Measurements from ENCODE around the gene CDIPT.

CDIPT gene

DNA sequence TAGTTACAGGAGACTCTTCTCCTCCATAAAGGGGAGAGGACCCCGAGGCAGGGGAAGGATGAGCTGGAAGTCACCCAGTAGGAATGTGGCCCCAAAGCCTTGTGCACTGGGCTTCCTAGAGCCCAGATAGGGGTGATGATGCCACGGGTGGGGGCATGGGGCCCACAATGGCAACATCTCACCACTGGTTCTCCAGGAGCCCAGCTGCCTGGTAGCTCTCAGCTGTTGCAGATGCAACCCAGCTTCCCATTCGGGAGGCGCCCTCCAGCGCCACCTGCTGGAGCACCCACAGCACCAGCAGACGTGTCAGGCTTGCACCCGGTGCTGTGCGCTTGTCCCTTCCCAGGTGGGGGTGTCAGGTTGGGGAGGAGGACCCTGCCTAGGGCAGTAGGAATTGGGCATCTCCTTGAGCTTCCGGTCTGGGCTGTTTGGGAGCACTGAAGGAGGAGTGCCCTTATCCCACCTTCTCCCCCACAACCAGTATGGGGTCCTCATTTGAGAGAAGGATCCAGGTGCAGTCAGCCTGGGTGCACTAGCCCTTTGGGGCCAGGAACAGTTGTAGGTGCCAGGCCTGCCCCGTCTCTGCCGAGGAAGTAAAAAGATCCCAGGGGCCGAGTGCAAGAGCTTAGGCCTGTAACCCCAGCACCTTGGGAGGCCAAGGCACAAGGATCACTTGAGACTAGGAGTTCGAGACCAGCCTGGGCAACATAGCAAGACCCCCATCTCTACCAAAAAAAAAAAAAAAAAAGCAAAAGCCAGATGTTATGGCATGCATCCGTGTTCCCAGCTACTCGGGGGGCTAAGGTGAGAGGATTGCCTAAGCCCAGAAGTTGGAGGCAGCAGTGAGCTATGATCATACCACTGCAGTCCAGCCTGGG, 14.4 kb downstream of the CDIPT start:
- Histone ChIP-seq H3K36me3 (ENCODE audit: control insufficient read depth in 1 of 2, insufficient read depth in 2 of 2, low read depth in 1 of 2, low read length in 2 of 2) (peaks cover 71% of the 10 kb centered on the region in 2 experiments), H3K4me2 (ENCODE audit: low read length, poor library complexity, severe bottlenecking) (no peak overlapping the region), H3K4me1 (ENCODE audit: control insufficient read depth, insufficient read depth, low read depth, low read length) (no peaks in the 10 kb centered on the region), H2AK5ac (ENCODE audit: low read length, severe bottlenecking) (no peak overlapping the region), H2BK12ac (ENCODE audit: low read length in 2 of 2) (no peak overlapping the region), H3K27me3 (ENCODE audit: control insufficient read depth in 1 of 2, insufficient read depth in 1 of 2, low read length in 2 of 2) (no peaks in the 10 kb centered on the region), H3K79me1 (replicated peaks; ENCODE audit: low read length, poor library complexity, severe bottlenecking) (peaks cover 11% of the 10 kb centered on the region), H3K4ac (ENCODE audit: low read depth in 1 of 2, low read length in 2 of 2) (no peak overlapping the region), H3K4me3 (ENCODE audit: insufficient read depth in 1 of 2, low read depth in 1 of 2, low read length in 2 of 2) (no peak overlapping the region), H3K9ac (ENCODE audit: low read length) (no peak overlapping the region), H2AFZ (ENCODE audit: low read depth, low read length) (no peak overlapping the region), H3K9me3 (ENCODE audit: control insufficient read depth, low read length) (no peaks in the 10 kb centered on the region), H2BK120ac (ENCODE audit: low read depth, low read length) (no peak overlapping the region), H3K14ac (ENCODE audit: low read length in 2 of 2) (no peak overlapping the region), H2BK15ac (ENCODE audit: low read depth, poor library complexity, severe bottlenecking) (no peak overlapping the region), H4K8ac (ENCODE audit: low read length) (peak overlapping the region; percentile 19), H2BK5ac (ENCODE audit: low read depth, low read length, poor library complexity, severe bottlenecking) (no peak overlapping the region), H3K23ac (ENCODE audit: low read length in 2 of 2) (no peak overlapping the region), H3K18ac (ENCODE audit: low read depth in 1 of 2, low read length in 2 of 2) (no peak overlapping the region), H4K91ac (ENCODE audit: low read length) (no peak overlapping the region), H3K27ac (ENCODE audit: low read length, poor library complexity, severe bottlenecking) (no peak overlapping the region)
- peak; percentile 69 for DNase-seq
- WGBS = 59% methylated on average over 14 of the region's 15 CpGs

GRCh38 chr16:29845656-29846055, 17.4 kb downstream of the CDIPT start:
- no peak overlapping the region for H3K4me2 ChIP-seq (ENCODE audit: low read length, poor library complexity, severe bottlenecking)
- H2BK120ac ChIP-seq (ENCODE audit: low read depth, low read length) = no peak overlapping the region
- no peak overlapping the region for H3K14ac ChIP-seq (ENCODE audit: low read length in 2 of 2)
- peak overlapping the region; percentile 38 for H3K9ac ChIP-seq (ENCODE audit: low read length)
- no peak overlapping the region for H2BK5ac ChIP-seq (ENCODE audit: low read depth, low read length, poor library complexity, severe bottlenecking)
- no peak overlapping the region for H3K4ac ChIP-seq (ENCODE audit: low read depth in 1 of 2, low read length in 2 of 2)
- whole genome bisulfite sequencing = 97% methylated on average over 18 of the region's 18 CpGs
- H3K79me1 ChIP-seq (replicated peaks; ENCODE audit: low read length, poor library complexity, severe bottlenecking) = peaks cover 24% of the 10 kb centered on the region
- H3K9me3 ChIP-seq (ENCODE audit: control insufficient read depth, low read length) = no peaks in the 10 kb centered on the region
- no peak overlapping the region for H3K18ac ChIP-seq (ENCODE audit: low read depth in 1 of 2, low read length in 2 of 2)
- peaks cover 1% of the 10 kb centered on the region for H3K4me1 ChIP-seq (ENCODE audit: control insufficient read depth, insufficient read depth, low read depth, low read length)
- H2BK15ac ChIP-seq (ENCODE audit: low read depth, poor library complexity, severe bottlenecking) = no peak overlapping the region
- H2AK5ac ChIP-seq (ENCODE audit: low read length, severe bottlenecking) = no peak overlapping the region
- H4K91ac ChIP-seq (ENCODE audit: low read length) = no peak overlapping the region
- no peak overlapping the region for H2BK12ac ChIP-seq (ENCODE audit: low read length in 2 of 2)
- no peak overlapping the region for H3K23ac ChIP-seq (ENCODE audit: low read length in 2 of 2)
- H2AFZ ChIP-seq (ENCODE audit: low read depth, low read length) = no peak overlapping the region
- DNase-seq = no peak
- no peak overlapping the region for H3K27ac ChIP-seq (ENCODE audit: low read length, poor library complexity, severe bottlenecking)
- no peaks in the 10 kb centered on the region for H3K27me3 ChIP-seq (ENCODE audit: control insufficient read depth in 1 of 2, insufficient read depth in 1 of 2, low read length in 2 of 2)
- peak overlapping the region in 1 of 2 experiments; percentile 29 for H3K4me3 ChIP-seq (ENCODE audit: insufficient read depth in 1 of 2, low read depth in 1 of 2, low read length in 2 of 2)
- peaks cover 91 to 92% of the 10 kb centered on the region in 2 experiments for H3K36me3 ChIP-seq (ENCODE audit: control insufficient read depth in 1 of 2, insufficient read depth in 2 of 2, low read depth in 1 of 2, low read length in 2 of 2)
- no peak overlapping the region for H4K8ac ChIP-seq (ENCODE audit: low read length)

- Histone ChIP-seq H3K79me1 (replicated peaks; ENCODE audit: low read length, poor library complexity, severe bottlenecking) (peaks cover 30% of the 10 kb centered on the region), H2BK5ac (ENCODE audit: low read depth, low read length, poor library complexity, severe bottlenecking) (no peak overlapping the region), H3K23ac (ENCODE audit: low read length in 2 of 2) (no peak overlapping the region), H2BK120ac (ENCODE audit: low read depth, low read length) (no peak overlapping the region), H3K9me3 (ENCODE audit: control insufficient read depth, low read length) (no peaks in the 10 kb centered on the region), H2AFZ (ENCODE audit: low read depth, low read length) (no peak overlapping the region), H3K4ac (ENCODE audit: low read depth in 1 of 2, low read length in 2 of 2) (no peak overlapping the region), H3K14ac (ENCODE audit: low read length in 2 of 2) (no peak overlapping the region), H4K91ac (ENCODE audit: low read length) (no peak overlapping the region), H3K4me1 (ENCODE audit: control insufficient read depth, insufficient read depth, low read depth, low read length) (peaks cover 1% of the 10 kb centered on the region), H3K27ac (ENCODE audit: low read length, poor library complexity, severe bottlenecking) (no peak overlapping the region), H4K8ac (ENCODE audit: low read length) (no peak overlapping the region), H3K36me3 (ENCODE audit: control insufficient read depth in 1 of 2, insufficient read depth in 2 of 2, low read depth in 1 of 2, low read length in 2 of 2) (peaks cover 91 to 95% of the 10 kb centered on the region in 2 experiments), H3K9ac (ENCODE audit: low read length) (peak overlapping the region; percentile 38), H3K4me2 (ENCODE audit: low read length, poor library complexity, severe bottlenecking) (no peak overlapping the region), H3K4me3 (ENCODE audit: insufficient read depth in 1 of 2, low read depth in 1 of 2, low read length in 2 of 2) (peak overlapping the region in 1 of 2 experiments; percentile 29), H2AK5ac (ENCODE audit: low read length, severe bottlenecking) (no peak overlapping the region), H3K27me3 (ENCODE audit: control insufficient read depth in 1 of 2, insufficient read depth in 1 of 2, low read length in 2 of 2) (no peaks in the 10 kb centered on the region), H2BK12ac (ENCODE audit: low read length in 2 of 2) (no peak overlapping the region), H2BK15ac (ENCODE audit: low read depth, poor library complexity, severe bottlenecking) (no peak overlapping the region), H3K18ac (ENCODE audit: low read depth in 1 of 2, low read length in 2 of 2) (no peak overlapping the region)
- no peak for DNase-seq
- WGBS = 91% methylated on average over 28 of the region's 28 CpGs
Measured at GRCh38 chr16:29844575-29845331, 18.3 kb downstream of the CDIPT start.

DNA sequence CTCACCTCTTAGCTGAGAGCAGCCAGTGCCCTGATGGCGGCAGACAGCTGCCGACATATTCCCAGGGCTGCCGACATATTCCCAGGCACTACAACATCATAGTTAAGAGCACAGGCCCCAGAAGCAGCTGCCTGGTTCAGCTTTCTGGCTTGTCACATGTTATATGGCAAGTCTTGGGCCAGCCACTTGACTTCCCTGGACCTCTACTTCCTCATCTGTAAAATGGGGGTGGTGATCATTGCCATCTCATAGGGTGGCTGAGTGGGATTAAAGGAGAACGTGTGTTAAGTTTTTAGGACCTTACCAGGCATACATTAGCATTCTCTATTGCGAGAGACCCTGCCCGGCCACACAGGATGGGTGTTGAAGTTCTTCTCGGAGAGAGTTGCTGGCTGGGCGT, 19.1 kb downstream of the CDIPT start:
- Histone ChIP-seq H2AK5ac (ENCODE audit: low read length, severe bottlenecking) (no peak overlapping the region), H3K4me2 (ENCODE audit: low read length, poor library complexity, severe bottlenecking) (no peak overlapping the region), H3K4ac (ENCODE audit: low read depth in 1 of 2, low read length in 2 of 2) (no peak overlapping the region), H2BK5ac (ENCODE audit: low read depth, low read length, poor library complexity, severe bottlenecking) (no peak overlapping the region), H3K18ac (ENCODE audit: low read depth in 1 of 2, low read length in 2 of 2) (no peak overlapping the region), H3K23ac (ENCODE audit: low read length in 2 of 2) (no peak overlapping the region), H3K79me1 (replicated peaks; ENCODE audit: low read length, poor library complexity, severe bottlenecking) (peaks cover 32% of the 10 kb centered on the region), H3K36me3 (ENCODE audit: control insufficient read depth in 1 of 2, insufficient read depth in 2 of 2, low read depth in 1 of 2, low read length in 2 of 2) (peaks cover 92% of the 10 kb centered on the region in 2 experiments), H3K27me3 (ENCODE audit: control insufficient read depth in 1 of 2, insufficient read depth in 1 of 2, low read length in 2 of 2) (no peaks in the 10 kb centered on the region), H2BK15ac (ENCODE audit: low read depth, poor library complexity, severe bottlenecking) (no peak overlapping the region), H3K4me1 (ENCODE audit: control insufficient read depth, insufficient read depth, low read depth, low read length) (peaks cover 1% of the 10 kb centered on the region), H2AFZ (ENCODE audit: low read depth, low read length) (no peak overlapping the region), H3K4me3 (ENCODE audit: insufficient read depth in 1 of 2, low read depth in 1 of 2, low read length in 2 of 2) (no peak overlapping the region), H3K9ac (ENCODE audit: low read length) (peak overlapping the region; percentile 27), H2BK12ac (ENCODE audit: low read length in 2 of 2) (no peak overlapping the region), H3K27ac (ENCODE audit: low read length, poor library complexity, severe bottlenecking) (no peak overlapping the region), H4K91ac (ENCODE audit: low read length) (no peak overlapping the region), H2BK120ac (ENCODE audit: low read depth, low read length) (no peak overlapping the region), H3K9me3 (ENCODE audit: control insufficient read depth, low read length) (no peaks in the 10 kb centered on the region), H3K14ac (ENCODE audit: low read length in 2 of 2) (no peak overlapping the region), H4K8ac (ENCODE audit: low read length) (no peak overlapping the region)
- no peak for DNase-seq
- 93% methylated on average over 8 of the region's 8 CpGs for WGBS

Data from mesenchymal stem cell (in vitro differentiated cells and primary cell).